ENCODE results near the gene YLPM1. TPM values are rescaled to one million over a fixed set of nuclear protein-coding genes. Genes with fewer than 3 reads are reported as not detected.

YLPM1 gene
- total RNA-seq, 4 donors from 2014 or later = 28.9 to 73.1 (median 47.3) TPM

DNA sequence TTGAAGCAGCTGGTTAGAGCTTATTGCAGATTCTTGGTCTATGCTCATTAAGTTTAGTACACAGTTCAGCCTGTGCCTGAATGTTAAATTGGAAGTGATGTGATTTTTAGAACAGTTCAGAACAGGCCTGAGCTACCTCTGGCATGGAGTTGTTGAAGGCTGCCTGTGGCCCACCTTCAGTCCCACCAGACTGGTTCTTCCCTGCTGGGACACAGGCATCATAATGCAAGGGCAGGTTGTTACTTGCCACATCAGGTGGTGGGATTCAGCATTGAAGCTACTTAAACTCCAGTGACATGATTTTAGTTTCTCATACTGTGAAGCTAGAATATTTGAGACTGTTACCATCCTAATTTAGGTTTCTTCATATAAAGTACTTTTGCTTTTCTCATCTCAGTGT, 63.5 kb downstream of the YLPM1 start:
- no peak for DNase-seq (ENCODE audit: low spot score)
- no peak for ATAC-seq (ENCODE audit: low FRiP score)
- TF ChIP-seq, protein P1, sequence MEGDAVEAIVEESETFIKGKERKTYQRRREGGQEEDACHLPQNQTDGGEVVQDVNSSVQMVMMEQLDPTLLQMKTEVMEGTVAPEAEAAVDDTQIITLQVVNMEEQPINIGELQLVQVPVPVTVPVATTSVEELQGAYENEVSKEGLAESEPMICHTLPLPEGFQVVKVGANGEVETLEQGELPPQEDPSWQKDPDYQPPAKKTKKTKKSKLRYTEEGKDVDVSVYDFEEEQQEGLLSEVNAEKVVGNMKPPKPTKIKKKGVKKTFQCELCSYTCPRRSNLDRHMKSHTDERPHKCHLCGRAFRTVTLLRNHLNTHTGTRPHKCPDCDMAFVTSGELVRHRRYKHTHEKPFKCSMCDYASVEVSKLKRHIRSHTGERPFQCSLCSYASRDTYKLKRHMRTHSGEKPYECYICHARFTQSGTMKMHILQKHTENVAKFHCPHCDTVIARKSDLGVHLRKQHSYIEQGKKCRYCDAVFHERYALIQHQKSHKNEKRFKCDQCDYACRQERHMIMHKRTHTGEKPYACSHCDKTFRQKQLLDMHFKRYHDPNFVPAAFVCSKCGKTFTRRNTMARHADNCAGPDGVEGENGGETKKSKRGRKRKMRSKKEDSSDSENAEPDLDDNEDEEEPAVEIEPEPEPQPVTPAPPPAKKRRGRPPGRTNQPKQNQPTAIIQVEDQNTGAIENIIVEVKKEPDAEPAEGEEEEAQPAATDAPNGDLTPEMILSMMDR (IDR thresholded peaks at IDR 0.05) = no peak

DNA sequence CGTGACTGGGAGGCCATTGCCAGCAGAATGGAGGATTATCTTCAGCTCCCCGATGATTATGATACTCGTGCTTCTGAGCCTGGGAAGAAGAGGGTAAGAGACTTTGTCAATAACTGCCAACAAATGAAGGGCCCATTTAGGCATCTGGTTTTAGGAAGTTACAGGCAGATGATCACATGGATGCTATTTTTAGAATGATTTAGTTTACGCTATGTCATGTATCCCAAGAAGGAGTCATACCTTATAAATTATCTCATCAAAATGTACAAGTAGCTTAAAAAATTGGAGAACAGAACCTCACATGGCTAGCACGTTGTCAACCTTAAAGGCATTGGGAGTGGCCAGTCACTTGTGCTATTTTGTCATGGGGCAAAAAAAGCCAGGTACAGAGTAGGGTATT, 66.1 kb downstream of the YLPM1 start:
- ATAC-seq (ENCODE audit: low FRiP score) (no peak), DNase-seq (ENCODE audit: low spot score) (no peak)
- TF ChIP-seq, protein P1 (IDR thresholded peaks at IDR 0.05) = no peak

DNA sequence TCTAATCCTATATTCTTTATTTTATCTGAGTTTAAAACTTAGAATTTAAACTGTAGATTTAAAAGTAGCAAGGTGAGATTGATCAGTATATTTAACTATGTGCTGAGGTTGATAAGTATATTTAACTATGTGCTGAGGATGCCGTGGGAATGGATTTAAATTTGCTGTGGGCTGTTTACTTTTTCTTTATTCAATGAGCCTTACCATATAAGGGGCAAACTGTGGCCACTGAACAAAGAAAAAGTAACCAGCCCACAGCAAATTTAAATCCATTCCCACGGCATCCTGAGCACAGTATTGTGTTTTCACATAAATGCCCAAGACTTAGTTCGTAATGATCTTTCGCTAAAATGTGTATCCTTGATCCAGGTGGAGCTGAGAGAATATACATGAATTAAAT, 69.7 kb downstream of the YLPM1 start:
- TF ChIP-seq, protein P1 (IDR thresholded peaks at IDR 0.05) = no peak
- DNase-seq (ENCODE audit: low spot score) = no peak

DNA sequence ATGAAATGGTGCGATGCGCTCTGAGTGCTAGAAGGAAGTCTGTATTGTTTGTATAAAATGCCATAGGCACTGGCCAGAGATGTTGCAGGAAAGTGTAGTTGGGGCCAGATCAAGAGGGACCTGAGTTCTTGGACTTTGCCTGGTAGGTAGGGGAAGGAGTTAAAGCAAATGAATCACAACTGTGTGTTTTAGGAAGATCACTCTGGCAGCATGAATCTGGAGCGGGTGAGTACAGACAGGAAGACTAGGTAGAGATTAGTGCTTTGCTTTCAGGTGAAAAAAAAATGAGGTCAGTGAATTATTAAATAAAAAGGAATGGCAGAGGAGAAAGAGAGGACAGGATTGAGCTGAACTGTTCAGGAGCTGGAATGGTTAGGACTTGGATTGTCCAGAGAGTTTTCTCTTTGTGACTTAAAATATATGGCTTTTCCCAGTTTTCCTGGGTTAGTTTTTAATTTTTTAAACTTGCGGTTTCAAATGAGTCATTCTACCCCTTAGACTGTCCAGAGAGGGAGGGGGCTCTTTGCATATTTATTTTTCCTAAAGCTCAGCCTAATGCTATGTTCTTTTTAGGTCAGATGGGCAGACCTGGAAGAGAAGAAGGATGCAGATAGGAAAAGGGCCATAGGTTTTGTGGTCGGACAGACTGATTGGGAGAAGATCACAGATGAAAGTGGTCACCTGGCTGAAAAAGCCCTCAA, 71.7 kb downstream of the YLPM1 start:
- TF ChIP-seq, protein P1 (IDR thresholded peaks at IDR 0.05) = no peak
- DNase-seq (ENCODE audit: low spot score) (no peak), ATAC-seq (ENCODE audit: low FRiP score) (no peak)

More for the DNA sequence above, 69.7 kb downstream of the YLPM1 start:
- no peak for ATAC-seq (ENCODE audit: low FRiP score)

DNA sequence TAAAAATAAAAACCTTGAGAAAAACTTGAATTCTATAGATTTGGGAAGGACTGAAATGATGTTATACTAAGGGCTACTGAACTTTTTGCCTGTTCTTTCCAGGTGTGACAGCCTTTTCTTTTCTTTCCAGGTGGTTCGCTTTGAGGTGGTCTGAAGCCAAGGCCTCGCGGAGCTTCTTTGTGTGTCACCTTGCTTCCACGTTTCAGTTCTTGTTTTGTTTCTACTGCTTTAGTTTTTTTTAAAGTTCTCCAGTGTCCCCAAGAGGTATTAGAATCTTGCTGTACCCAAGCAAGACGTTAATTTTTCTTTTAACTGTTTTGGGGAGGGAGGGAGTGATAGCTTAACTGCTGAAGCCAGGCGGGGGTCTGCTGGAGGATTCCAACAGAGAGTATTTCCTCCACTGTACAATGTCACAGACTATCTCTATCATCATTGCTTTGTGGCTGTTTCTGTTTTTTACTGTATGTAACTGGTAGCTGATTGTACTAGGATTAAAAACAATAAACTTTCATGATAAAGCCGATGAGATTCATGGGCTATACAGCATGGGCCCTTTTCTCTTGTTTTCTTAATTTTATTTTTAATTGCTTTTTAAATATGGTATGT, 72.6 kb downstream of the YLPM1 start:
- TF ChIP-seq, protein P1 (IDR thresholded peaks at IDR 0.05) = no peak
- DNase-seq (ENCODE audit: low spot score) (no peak), ATAC-seq (ENCODE audit: low FRiP score) (no peak)

DNA sequence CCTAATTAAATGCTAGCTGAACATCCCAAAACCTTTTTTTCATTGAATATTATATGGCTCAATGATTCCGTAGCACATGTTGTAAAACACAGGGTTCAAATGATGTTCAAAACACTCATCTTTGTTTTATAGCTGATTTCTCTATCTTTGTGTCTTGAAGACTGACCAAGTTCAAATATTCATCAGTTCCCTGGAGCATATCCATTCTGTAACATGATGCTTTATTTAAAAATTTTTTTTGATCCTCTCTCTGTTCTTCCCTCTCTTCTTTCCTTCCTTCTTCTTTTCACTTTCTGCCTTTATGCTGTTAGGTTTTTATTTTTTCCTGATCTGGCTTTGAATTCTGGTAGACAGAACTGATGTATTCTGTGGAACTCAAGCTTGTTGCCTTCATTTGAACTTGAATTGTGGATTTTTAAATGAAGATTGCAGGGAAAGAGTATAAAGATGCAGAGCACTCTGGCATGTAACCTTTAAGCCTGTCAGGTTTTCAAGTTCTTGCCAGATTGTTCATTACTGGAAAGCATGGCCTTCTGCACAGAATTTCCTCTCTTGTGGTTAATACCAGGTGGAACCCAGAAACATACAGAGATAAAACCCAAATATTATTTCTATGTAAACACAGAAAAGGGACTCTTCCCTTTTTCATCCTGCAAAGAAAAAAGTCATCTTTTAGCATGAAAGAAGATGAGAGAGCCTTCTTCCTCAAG, 73.3 kb downstream of the YLPM1 start:
- ATAC-seq (ENCODE audit: low FRiP score) (no peak), DNase-seq (ENCODE audit: low spot score) (no peak)
- TF ChIP-seq, protein P1 (IDR thresholded peaks at IDR 0.05) = no peak

Measured in omental fat pad (tissue), 4 donors.